DMS 273 treated with DMSO at 0.1 percent for 48 hours (cell line): Measurements from ENCODE around the gene TRIM68.

Experiments used
- DNase-seq: peaks from one replicate; lab custom pipeline; 2025; lab: John Stamatoyannopoulos, UW

TRIM68 gene

DNA sequence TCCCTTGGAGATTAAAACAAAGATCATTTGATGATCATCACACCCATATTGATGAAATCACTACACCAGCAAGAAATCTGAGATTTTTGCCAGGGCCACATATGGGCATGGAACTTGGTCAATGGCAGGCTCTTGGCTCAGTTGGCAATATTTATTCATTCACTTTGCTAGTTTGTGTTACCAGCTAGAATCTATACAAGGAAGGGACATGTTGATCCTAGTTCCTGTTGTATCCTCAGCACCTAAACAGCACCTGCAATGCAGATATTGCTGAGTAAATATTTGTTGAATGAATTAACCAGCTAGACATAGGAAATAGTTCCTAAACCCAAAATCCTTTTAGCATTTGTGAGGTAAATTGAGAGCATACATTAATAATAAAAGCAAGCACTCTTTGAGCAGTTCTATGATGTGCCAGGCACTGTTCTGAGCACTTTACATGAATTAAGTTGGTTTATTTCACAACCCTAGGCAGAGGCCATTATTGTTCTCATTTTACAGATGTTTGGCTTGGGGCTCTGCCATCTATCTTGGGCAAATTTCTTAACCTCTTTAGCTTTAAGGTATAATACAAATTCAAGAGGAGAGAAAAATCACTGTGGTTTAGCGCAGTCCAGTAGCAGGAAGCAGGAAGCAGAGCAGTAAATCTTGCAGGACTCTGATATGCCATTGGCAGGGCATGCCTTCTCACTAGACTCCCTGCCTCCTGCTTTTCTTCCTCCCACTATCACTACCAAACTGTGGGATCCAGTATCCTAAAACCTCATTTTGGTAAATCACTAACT lies 1.6 kb downstream of the TRIM68 start:
- no peak for DNase-seq

DNA sequence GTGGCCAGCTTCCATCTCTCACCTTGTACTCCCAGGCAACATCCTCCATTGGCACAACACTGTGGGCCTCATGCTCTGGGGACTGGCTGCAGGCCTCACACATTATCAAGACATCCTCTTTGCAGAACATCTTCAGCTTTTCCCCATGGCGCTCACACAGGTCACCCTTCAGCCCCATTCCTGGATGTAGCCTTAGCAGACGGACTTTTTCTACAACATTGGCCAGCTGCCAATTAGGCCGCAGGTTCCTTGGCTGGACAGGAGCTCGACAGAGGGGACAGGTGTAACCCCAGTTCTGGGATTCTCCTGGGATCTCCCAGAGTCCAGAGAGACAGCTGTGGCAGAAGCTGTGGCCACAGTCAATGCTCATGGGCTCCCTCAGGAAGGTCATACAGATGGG lies 3.0 kb downstream of the TRIM68 start:
- DNase-seq, result no peak

DNA sequence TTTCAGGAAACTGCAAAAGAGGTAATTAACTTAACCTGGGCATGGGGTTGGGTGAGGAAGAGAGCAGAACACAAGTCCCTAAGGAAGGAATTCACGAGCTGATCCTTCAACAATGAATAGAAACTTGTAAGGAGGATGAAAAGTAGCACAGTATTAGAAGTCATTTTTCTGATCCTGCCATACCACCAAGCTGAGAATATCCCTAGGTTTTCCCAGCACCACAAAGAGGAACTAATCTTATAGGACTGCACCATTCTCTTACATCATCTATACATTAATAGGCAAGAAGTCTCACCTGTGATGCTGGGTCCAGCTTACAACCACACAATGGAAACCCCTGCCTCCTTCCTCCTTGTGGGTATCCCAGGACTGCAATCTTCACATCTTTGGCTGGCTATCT lies 14.3 kb downstream of the TRIM68 start, which contains the start of gene OR52I1:
Gene OR52I1, plus strand, starts transcription at position 301 of the 400 bp plus-strand sequence. Its CDS starts 0 bp downstream, at position 301.
- no peak for DNase-seq

DNA sequence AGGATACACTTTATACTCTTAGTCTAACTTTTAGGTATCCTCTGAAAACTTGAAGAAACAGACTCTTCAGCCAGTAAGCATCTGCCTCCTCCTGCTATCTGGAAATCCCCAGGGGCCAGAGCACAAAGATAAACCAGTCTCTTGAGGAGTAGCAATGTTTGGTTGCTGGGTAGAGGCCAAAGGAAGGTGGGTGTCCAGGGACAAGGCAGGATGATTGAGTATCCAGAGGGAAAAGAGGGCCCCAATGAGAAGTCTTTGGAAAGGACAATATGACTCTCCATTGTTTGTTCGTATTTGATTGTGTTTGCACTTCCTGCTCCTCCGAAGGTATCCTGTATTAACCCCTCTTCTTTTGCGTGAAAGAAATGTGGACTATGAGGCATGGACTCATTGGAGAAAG lies 19.0 kb downstream of the TRIM68 start:
- DNase-seq, result no peak

DNA sequence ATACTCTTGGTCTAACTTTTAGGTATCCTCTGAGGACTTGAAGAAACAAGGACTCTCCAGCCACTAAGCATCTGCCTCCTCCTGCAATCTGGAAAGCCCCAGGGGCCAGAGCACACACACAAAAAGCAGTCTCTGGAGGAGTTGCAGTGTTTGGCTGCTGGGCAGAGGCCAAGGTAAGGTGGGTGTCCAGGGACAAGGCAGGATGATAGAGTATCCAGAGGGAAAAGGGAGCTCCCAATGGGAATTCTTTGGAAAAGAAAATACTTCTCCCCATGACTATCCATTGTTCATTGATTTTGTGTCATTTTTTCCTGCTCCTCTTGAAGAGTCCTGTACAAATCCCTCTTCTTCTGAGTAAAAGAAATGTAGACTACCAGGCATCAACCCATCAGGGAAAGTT lies 26.6 kb downstream of the TRIM68 start, which contains the start of gene OR52I2:
Gene OR52I2, plus strand, starts transcription at position 301 of the 400 bp plus-strand sequence.
- no peak for DNase-seq

DNA sequence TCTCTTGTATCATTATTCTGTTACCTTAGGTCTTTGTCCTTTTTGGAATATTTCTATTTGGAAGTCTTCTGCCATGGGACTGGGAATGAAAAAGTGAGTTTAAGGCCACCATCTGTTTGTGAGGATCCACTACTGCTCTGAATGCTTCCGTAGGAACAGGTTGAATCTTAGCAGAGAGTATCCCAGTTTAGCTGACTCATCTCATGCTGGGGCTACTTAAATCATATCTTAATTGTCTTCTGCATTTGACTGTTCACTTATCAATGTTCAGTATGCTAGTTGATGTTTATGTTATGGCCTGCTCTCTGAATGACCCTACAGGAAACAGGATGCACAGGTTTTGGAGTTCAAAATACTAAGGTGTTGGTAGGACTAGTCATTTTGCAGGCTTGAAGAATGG lies 27.9 kb downstream of the TRIM68 start:
- DNase-seq, result no peak

DNA sequence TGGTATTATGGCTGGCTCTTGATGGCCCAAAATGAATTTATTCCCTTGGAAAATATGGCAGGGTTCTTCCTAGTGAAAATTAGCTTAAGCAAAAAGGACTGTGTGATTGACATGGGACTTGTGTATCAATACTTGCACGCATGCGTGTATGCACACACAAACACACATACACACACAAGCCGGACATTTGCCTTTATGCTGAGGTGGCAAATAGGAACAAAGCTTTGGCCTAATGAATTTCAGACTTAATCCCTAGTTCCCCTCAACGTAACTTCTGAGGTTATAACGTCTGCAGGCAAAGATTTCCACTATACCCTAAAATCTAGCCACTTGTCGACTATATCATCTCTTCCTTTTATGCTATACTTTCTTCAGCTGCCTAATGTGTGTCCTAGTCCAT lies 29.4 kb downstream of the TRIM68 start:
- no peak for DNase-seq

DNA sequence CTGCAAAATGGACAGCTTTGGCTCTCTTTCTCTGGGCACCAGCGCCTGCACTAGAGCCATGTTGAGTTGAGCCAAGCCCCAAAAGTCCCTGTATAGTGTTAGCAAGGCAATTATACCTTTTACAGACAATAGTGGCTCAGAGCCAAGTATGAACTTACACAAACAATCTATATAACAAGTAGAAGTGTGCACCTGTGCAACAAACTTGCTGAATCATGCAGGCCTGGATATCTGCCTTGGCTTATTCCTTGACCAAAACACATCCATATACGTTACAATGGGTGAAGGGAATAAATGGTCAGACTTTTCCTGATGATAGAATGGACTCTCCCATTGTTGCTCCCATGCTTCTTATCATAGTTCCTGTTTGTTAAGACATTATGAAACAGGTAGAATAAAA lies 30.3 kb downstream of the TRIM68 start:
- no peak for DNase-seq

DNA sequence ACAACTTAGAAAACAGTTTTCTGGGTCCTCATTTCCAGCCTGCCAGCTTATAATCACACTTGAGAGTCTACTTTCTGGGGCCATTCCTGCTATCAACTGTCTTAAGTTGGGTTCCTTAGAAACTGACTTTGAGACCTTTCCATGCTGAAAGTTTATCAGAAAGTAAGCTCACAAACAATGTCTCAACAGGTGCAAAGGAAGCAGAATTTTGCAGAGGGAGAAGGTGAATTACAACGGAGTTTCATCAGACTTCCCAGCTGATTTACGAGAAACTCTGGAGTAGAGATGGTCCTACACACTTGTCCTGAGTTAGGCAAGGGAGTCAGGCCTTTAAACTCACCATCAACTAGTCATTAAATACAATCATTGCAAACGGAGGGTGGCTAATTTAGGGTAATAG lies 31.2 kb downstream of the TRIM68 start:
- no peak for DNase-seq

DNA sequence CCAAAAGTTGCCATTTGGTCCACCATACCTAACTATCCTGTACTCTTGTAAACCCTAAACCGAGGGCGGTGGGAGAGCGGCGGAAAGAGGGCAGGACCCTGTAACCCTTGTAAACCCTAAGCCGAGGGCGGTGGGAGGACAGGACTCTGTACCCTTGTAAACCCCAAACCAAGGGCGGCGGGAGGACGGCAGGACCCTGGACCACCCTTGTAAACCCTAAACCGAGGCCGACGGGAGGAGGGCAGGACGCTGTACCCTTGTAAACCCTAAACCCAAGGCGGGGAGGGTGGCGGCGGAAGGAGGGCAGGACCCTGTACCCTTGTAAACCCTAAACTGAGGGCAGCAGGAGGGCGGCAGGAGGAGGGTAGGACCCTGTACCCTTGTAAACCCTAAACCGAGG lies 39.0 kb downstream of the TRIM68 start:
- no peak for DNase-seq

DNA sequence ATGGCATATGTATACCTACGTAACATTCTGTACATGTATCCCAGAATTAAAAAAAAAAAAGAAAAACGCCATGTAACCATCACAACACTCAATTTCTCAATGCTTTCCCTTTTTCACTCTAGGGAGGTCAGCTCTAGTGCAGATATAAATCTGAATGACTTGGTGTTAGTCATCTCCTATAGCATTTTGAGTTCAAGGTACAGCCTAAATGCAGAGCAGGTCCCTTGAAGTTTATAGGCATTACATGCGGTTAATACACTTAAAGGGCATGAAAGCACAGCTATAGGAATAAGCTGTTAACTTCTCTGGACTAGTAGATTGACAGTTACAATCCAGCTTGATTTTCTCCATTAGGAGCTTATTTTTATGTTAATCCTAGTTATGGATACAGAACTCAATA lies 42.7 kb downstream of the TRIM68 start:
- DNase-seq, result no peak

DNA sequence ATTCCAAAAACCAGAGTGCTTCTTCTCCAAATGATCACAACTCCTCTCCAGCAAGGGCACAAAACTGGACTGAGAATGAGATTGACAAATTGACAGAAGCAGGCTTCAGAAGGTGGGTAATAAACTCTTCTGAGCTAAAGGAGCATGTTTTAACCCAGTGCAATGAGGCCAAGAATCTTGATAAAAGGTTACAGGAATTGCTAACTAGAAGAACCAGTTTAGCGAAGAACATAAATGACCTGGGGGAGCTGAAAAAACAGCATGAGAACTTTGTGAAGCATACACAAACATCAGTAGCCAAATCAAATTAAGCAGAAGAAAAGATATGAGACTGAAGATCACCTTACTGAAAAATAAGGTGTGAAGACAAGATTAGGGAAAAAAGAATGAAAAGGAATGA lies 47.6 kb downstream of the TRIM68 start:
- no peak for DNase-seq

DNA sequence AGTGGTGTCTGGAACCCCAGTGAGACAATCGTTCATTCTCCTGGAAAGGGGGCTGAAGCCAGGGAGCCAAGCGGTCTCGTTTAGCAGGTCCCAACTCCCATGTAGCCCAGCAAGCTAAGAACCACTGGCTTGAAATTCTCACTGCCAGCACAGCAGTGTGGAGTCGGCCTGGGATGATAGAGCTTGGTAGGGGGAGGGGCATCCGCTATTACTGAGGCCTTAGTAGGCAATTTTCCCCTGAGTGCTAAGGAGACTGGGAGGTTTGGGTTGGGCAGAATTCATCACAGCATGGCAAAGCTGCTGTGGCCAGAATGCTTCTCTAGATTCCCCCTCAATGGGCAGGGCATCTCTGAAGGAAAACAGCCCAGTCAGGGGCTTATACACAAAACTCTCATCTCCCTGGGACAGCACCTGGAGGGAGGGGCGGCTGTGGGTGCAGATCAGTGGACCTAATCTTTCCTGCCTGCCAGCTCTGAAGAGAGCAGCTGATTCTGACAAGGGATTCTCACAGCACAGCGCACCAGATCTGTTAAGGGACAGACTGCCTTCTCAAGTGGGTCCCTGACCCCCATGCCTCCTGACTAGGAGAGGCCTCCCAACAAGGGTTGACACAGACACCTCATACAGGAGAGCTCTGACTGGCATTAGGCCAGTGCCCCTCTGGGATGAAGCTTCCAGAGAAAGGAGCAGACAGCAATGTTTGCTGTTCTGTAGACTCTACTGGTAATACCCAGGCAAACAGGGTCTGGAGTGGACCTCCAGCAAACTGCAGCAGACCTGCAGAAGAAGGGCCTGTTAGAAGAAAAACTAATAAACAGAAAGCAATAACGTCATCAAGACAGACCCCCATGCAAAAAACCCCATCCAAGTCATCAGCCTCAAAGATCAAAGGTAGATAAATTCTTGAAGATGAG lies 48.2 kb downstream of the TRIM68 start:
- DNase-seq, result no peak

DNA sequence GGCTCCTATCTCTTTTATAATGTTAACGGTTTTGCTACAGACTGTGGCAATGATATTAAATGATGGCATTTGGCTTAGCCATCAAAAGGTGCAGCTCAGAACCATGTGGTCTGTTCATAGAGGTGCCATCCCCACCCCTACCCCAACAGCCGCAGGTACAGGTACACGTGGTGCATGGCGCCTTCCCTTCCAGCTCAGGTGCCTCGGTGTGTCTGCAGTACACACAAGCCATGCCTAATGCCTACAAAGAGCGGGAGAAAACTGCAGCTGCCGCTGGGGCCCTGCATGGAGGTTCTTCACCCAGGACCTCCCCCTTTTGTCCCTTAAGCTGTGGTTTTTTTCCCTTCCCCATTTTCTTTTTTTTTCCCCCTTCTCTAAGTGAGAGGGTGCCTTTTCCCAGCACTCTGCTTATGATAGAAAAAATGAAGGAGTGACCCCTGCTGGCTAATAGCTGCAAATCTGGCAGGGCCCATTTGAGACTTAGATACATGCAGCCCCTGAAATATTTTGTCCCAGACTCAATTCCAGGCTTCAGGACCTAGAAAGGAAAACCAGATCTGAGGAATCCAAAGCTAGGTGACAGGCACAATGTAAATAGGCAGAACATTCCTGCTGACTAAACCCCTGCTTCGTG lies 56.6 kb downstream of the TRIM68 start:
- DNase-seq, result no peak
